HEK293T (cell line): ENCODE data around the gene CST3.
A peak's percentile ranks its signal among the peaks of the same experiment; 100 is the strongest.
"Not testable (repeated sequence)": the region's sequence is repeated elsewhere in the genome, so short reads cannot be mapped to it uniquely, and the experiment has no call there.

Source experiments
- CTCF ChIA-PET: fragments of 350-600 bp; formaldehyde crosslinking; extraction: SDS; loops from one replicate; lab custom pipeline; 2021; ENCODE audit warnings: antibody characterized with exemption, inconsistent platforms; lab: Yijun Ruan, JAX
- POLR2A ChIA-PET: fragments of 350-600 bp; formaldehyde crosslinking; extraction: SDS; loops from one replicate; lab custom pipeline; 2020; ENCODE audit warnings: antibody characterized with exemption, inconsistent platforms; lab: Yijun Ruan, JAX
- DNase-seq: peaks from one replicate; pipeline ENCODE4 v3.0.0; 2012; ENCODE audit warnings: mixed read lengths; ENCODE audit errors: extremely low spot score
- ARNT ChIP-seq: fragments of 450-650 bp; IDR thresholded peaks from 2 replicates; pipeline ENCODE4 v1.6.1; 2017; ENCODE audit warnings: mild to moderate bottlenecking
- BHLHE40 ChIP-seq: fragments of 450-650 bp; IDR thresholded peaks from 2 replicates; pipeline ENCODE4 v1.6.1; 2016; ENCODE audit warnings: mild to moderate bottlenecking, moderate library complexity, borderline replicate concordance
- CTBP1 ChIP-seq: fragments of 450-650 bp; IDR thresholded peaks from 2 replicates; pipeline ENCODE4 v1.6.1; 2016; ENCODE audit warnings: borderline replicate concordance
- ELF4 ChIP-seq: fragments of 450-650 bp; IDR thresholded peaks from 2 replicates; pipeline ENCODE4 v1.6.1; 2017; ENCODE audit warnings: antibody characterized with exemption
- FOXA1 ChIP-seq: fragments of 450-650 bp; IDR thresholded peaks from 2 replicates; pipeline ENCODE4 v1.6.1; 2016; ENCODE audit warnings: mild to moderate bottlenecking
- FOXK2 ChIP-seq: fragments of 450-650 bp; IDR thresholded peaks from 2 replicates; pipeline ENCODE4 v1.6.1; 2016; ENCODE audit warnings: mild to moderate bottlenecking
- FOXM1 ChIP-seq: fragments of 450-650 bp; IDR thresholded peaks from 2 replicates; pipeline ENCODE4 v1.6.1; 2017; ENCODE audit warnings: mild to moderate bottlenecking, borderline replicate concordance
- HDGF ChIP-seq: fragments of 450-650 bp; IDR thresholded peaks from 2 replicates; pipeline ENCODE4 v1.6.1; 2017; ENCODE audit warnings: antibody characterized with exemption, borderline replicate concordance
- L3MBTL2 ChIP-seq: fragments of 450-650 bp; conservative IDR thresholded peaks from 2 replicates; pipeline ENCODE4 v1.6.1; 2016; ENCODE audit warnings: mild to moderate bottlenecking
- LEF1 ChIP-seq: fragments of 450-650 bp; IDR thresholded peaks from 2 replicates; pipeline ENCODE4 v1.6.1; 2017; ENCODE audit warnings: mild to moderate bottlenecking, borderline replicate concordance
- NFRKB ChIP-seq: fragments of 450-650 bp; IDR thresholded peaks from 2 replicates; pipeline ENCODE4 v1.6.1; 2016; ENCODE audit warnings: mild to moderate bottlenecking, moderate library complexity
- PKNOX1 ChIP-seq: fragments of 450-650 bp; IDR thresholded peaks from 2 replicates; pipeline ENCODE4 v1.6.1; 2016
- SP1 ChIP-seq: fragments of 450-650 bp; IDR thresholded peaks from 2 replicates; pipeline ENCODE4 v1.6.1; 2017
- SUZ12 ChIP-seq: fragments of 450-650 bp; IDR thresholded peaks from 2 replicates; pipeline ENCODE4 v1.6.1; 2016; ENCODE audit warnings: mild to moderate bottlenecking
- TARDBP ChIP-seq: fragments of 450-650 bp; IDR thresholded peaks from 2 replicates; pipeline ENCODE4 v1.6.1; 2016
- ZNF384 ChIP-seq: fragments of 450-650 bp; IDR thresholded peaks from 2 replicates; pipeline ENCODE4 v1.6.1; 2016

Gene CST3

DNA sequence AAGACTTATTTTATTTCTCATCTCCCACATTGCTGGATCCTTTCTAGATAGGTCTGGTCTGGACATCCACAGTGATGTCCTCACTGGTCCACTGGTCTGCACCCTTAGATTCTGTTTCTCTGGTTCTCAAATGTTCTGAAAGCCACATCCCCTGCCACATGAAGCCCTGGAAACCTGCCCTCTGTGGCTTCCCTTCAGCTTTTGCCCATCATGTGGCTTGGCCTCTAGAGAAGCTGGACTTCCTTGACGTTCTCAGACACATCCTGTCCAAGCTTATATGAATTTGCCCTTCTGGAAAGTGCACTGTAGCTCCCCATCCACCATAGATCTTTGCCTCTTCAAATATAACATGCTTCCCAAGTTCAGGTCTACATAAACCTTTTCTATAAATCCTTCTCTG lies 32.6 kb upstream of the CST3 start:
- ChIA-PET POLR2A (no interaction called here), CTCF (no interaction called here)
- no peak for DNase-seq
- TF ChIP-seq NFRKB (no peak), TARDBP (no peak), SP1 (no peak), ARNT (no peak), CTBP1 (no peak), FOXK2 (no peak), ELF4 (no peak)

GRCh38 chr20:23669866-23670265 lies 32.1 kb upstream of the CST3 start:
- POLR2A ChIA-PET, result no interaction called here
- CTCF ChIA-PET, result no interaction called here
- TF ChIP-seq NFRKB (no peak), ELF4 (no peak), ARNT (no peak), SUZ12 (no peak), BHLHE40 (no peak), FOXK2 (no peak)
- no peak for DNase-seq

- CTCF ChIA-PET, result interaction anchor here (1.4 kb wide), 1 partner anchor 14 kb away, joined by 3 read pairs; no protein-coding TSS in a partner anchor
- TF ChIP-seq FOXA1, result no peak
- TF ChIP-seq TARDBP, result no peak
- no peak for TF ChIP-seq FOXM1
- POLR2A ChIA-PET, result no interaction called here
- no peak for DNase-seq
Observed at GRCh38 chr20:23669327-23669726, 31.6 kb upstream of the CST3 start.

- DNase-seq, result peak; percentile 73
- ChIA-PET POLR2A (no interaction called here), CTCF (interaction anchor here (1.4 kb wide), 1 partner anchor 15 kb away, joined by 3 read pairs; no protein-coding TSS in a partner anchor)
- TF ChIP-seq TARDBP, result no peak
- no peak for TF ChIP-seq ZNF384
- TF ChIP-seq BHLHE40, result no peak
- no peak for TF ChIP-seq NFRKB
- TF ChIP-seq L3MBTL2, result no peak
- TF ChIP-seq LEF1, result no peak
- no peak for TF ChIP-seq FOXM1
Observed at GRCh38 chr20:23668477-23668951, 30.8 kb upstream of the CST3 start.

- ChIA-PET POLR2A (no interaction called here), CTCF (interaction anchor here (1.4 kb wide), 1 partner anchor 15 kb away, joined by 3 read pairs; no protein-coding TSS in a partner anchor)
- no peak for DNase-seq
- no peak for TF ChIP-seq FOXM1
- TF ChIP-seq LEF1, result no peak
- TF ChIP-seq NFRKB, result no peak
- TF ChIP-seq HDGF, result no peak
- no peak for TF ChIP-seq ELF4
- TF ChIP-seq PKNOX1, result no peak
Observed at GRCh38 chr20:23667666-23668065, 29.9 kb upstream of the CST3 start.

GRCh38 chr20:23666698-23667097 lies 28.9 kb upstream of the CST3 start:
- no peak for TF ChIP-seq SP1
- no peak for TF ChIP-seq CTBP1
- TF ChIP-seq FOXA1, result no peak
- TF ChIP-seq ARNT, result no peak
- no peak for TF ChIP-seq BHLHE40
- no peak for DNase-seq
- POLR2A ChIA-PET, result no interaction called here
- CTCF ChIA-PET, result no interaction called here

- ChIA-PET POLR2A (no interaction called here), CTCF (no interaction called here)
- TF ChIP-seq ELF4, result no peak
- TF ChIP-seq SP1, result no peak
- TF ChIP-seq PKNOX1, result no peak
- no peak for TF ChIP-seq ARNT
- no peak for TF ChIP-seq FOXM1
- no peak for TF ChIP-seq BHLHE40
- no peak for DNase-seq
Observed at GRCh38 chr20:23666189-23666588, 28.4 kb upstream of the CST3 start.

- ChIA-PET POLR2A (no interaction called here), CTCF (interaction anchor here (0.9 kb wide), 1 partner anchor 139 kb away, joined by 3 read pairs; no protein-coding TSS in a partner anchor)
- no peak for TF ChIP-seq PKNOX1
- no peak for TF ChIP-seq FOXA1
- TF ChIP-seq FOXM1, result no peak
- TF ChIP-seq CTBP1, result no peak
- TF ChIP-seq HDGF, result no peak
- TF ChIP-seq NFRKB, result no peak
- no peak for DNase-seq
Observed at GRCh38 chr20:23664954-23665353, 27.2 kb upstream of the CST3 start.

DNA sequence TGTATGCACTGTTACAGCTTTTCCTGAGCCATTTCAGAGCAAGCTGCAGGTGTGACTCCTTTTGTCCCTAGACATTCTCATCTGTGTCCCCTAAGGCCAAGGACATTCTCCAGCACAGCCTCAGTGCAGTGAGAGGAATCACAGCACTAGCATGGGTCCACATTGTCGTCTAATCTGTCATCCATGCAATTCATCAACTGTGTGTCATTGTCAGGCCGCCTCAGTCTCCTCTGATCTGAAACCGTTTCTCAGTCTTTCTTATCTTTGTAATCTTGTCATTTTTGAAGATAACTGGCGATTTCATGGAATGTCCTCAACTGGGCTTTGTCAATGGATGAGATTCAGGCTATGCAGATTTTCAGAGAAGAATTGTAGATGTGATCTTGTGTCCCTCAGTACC lies 26.3 kb upstream of the CST3 start:
- POLR2A ChIA-PET, result not testable (repeated sequence)
- CTCF ChIA-PET, result interaction anchor here (0.9 kb wide), 1 partner anchor 140 kb away, joined by 3 read pairs; no protein-coding TSS in a partner anchor

More for the DNA sequence above, 26.3 kb upstream of the CST3 start:
- not testable (repeated sequence) for DNase-seq
